Measurements from ENCODE around the gene ARHGDIB. TPM values are rescaled to one million over a fixed set of nuclear protein-coding genes. Genes with fewer than 3 reads are reported as not detected.
A peak's percentile ranks its signal among the peaks of the same experiment; 100 is the strongest.

The ARHGDIB gene
- total RNA-seq, 1 donor from 2014 or later: 23.0 TPM

DNA sequence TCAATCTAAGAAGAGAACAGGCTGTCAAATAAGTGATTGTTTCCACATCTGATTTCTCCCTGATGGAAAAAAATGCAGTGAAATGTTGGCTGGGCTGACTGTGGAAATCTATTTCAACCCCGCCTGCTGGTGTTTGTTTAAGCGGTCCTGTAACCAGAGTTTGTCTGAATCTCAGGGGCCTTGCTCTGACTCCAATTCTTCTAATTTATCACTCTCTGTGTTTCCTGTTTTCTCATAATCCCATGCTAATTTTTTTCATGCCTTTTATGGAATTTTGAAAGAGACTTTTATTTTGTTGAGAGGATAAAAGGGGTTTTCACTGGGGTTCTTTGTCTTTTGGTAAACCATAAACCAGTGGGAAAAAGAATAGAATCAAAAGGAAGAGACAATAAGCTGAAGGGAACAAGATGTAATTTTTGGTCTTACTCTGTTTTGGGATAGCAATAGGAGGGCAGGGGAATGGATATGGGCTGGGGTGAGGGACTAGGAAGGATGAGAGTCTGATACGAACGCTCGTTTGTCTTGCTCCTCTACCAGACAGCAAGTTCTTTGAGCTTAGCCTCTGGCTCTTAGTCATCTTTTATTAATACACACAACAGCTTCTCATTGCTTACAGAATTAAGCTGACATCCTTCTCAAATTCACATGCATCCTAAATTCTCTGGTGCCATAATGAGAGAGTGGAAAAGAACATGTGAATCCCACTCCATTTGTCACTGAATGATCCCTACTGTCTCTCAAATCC lies 67.7 kb downstream of the ARHGDIB start:
- peak; percentile 77 for DNase-seq

DNA sequence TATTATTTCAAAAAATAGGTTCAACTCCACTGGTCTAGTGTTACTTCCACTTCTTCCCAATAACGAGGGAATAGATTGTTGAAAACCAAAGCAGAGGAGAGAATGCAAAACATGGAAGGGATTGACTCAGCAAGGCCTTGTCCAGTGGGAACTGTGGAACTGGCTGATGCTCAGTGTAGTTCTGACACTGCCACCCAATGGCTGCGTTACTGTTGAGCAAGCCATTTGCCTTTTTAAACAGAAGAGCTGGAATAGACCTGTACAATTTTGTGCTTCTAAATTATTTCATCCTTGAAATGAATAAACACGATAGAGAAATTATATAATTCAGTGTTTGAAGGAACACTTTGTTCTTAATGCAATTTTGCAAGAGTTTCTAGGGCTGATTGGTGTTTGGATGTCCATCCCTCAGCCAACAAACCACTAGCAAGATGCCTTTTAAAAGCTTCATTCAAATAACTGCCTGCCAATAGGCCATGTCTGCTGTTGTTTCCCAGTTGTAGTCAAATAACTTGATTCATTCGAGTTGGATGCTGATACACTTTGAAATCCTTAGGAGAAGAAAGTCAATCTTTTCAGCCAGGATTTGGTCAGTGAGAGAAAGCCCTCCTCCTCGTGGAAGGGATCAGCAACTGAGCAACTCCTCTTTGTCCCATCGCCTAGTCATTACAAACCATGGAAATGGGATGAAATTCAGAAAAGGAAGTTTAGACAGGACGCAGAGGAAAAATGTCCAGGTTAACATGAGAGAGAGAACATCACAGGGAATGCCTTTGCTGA lies 68.5 kb downstream of the ARHGDIB start:
- peak; percentile 67 for DNase-seq

Other genes starting within 250 kb of the ARHGDIB start
- 25.3 TPM for gene WBP11, start 158.1 kb downstream of the ARHGDIB start, total RNA-seq
- 1.3 TPM for gene C12orf60, start 157.9 kb downstream of the ARHGDIB start, total RNA-seq
- 0.51 TPM for gene SMCO3, start 147.4 kb downstream of the ARHGDIB start, total RNA-seq
- gene ART4, start 118.1 kb downstream of the ARHGDIB start, total RNA-seq: 0.10 TPM
- 97.7 TPM for gene MGP, start 75.7 kb downstream of the ARHGDIB start, total RNA-seq
- gene ERP27, start 23.1 kb downstream of the ARHGDIB start, total RNA-seq: 1.9 TPM
- gene PDE6H, start 11.4 kb upstream of the ARHGDIB start, total RNA-seq: not detected